Amygdala (tissue), 56 donors: Measurements from ENCODE around the gene TRAF2.
"Not testable (repeated sequence)": the region's sequence is repeated elsewhere in the genome, so short reads cannot be mapped to it uniquely, and the experiment has no call there.

ENCODE experiments used
- DNase-seq, 56 donors: peaks; one replicate each; lab custom pipeline; 2025; lab: John Stamatoyannopoulos, UW

The TRAF2 gene

GRCh38 chr9:136856541-136857141 lies 29.7 kb upstream of the TRAF2 start:
- DNase-seq, result no peak

- DNase-seq, result no peak
Observed at GRCh38 chr9:136857166-136857565, 29.1 kb upstream of the TRAF2 start.

- DNase-seq, result no peak
Observed at GRCh38 chr9:136857581-136858412, 28.5 kb upstream of the TRAF2 start.

- no peak for DNase-seq
Observed at GRCh38 chr9:136858452-136858843, 27.9 kb upstream of the TRAF2 start.

GRCh38 chr9:136858844-136859757 lies 27.2 kb upstream of the TRAF2 start:
- peak in 41 of 56 donors; percentile 12 to 85 (median 58) for DNase-seq

GRCh38 chr9:136860529-136860928 lies 25.8 kb upstream of the TRAF2 start:
- DNase-seq, result no peak

GRCh38 chr9:136860933-136861873 lies 25.1 kb upstream of the TRAF2 start:
- DNase-seq, result no peak

- no peak for DNase-seq
Observed at GRCh38 chr9:136861874-136862457, 24.4 kb upstream of the TRAF2 start.

- DNase-seq, result no peak
Observed at GRCh38 chr9:136862849-136863622, 23.3 kb upstream of the TRAF2 start.

- DNase-seq, result no peak
Observed at GRCh38 chr9:136863623-136864273, 22.6 kb upstream of the TRAF2 start.

GRCh38 chr9:136865041-136865767 lies 21.1 kb upstream of the TRAF2 start:
- no peak for DNase-seq

GRCh38 chr9:136865768-136866103 lies 20.6 kb upstream of the TRAF2 start:
- no peak for DNase-seq

- DNase-seq, result not testable (repeated sequence)
Observed at GRCh38 chr9:136866898-136867421, 19.4 kb upstream of the TRAF2 start.

GRCh38 chr9:136867480-136867879 lies 18.8 kb upstream of the TRAF2 start:
- no peak for DNase-seq

- no peak for DNase-seq
Observed at GRCh38 chr9:136867917-136868316, 18.4 kb upstream of the TRAF2 start.

- no peak for DNase-seq
Observed at GRCh38 chr9:136868644-136869043, 17.7 kb upstream of the TRAF2 start.

GRCh38 chr9:136869611-136870010 lies 16.7 kb upstream of the TRAF2 start:
- not testable (repeated sequence) for DNase-seq
